DND-41 (cell line): Measurements from ENCODE around the gene MGST2.

Experiments
- ATAC-seq: fragments of 200-7000 bp; cut with Tn5 transposase; 3 replicates; pipeline ENCODE4 v1.9.1; 2021; ENCODE audit warnings: low read depth; ENCODE audit not compliant: insufficient read depth
- DNase-seq: peaks from one replicate; pipeline ENCODE4 v3.0.0-alpha.2; 2020
- H2AFZ ChIP-seq: 2 replicates; pipeline ENCODE4 v1.6.0; 2012; ENCODE audit warnings: low read depth, low read length
- H3K27ac ChIP-seq: 2 replicates; pipeline ENCODE4 v1.5.1; 2012; ENCODE audit warnings: low read length, inconsistent platforms
- H3K27me3 ChIP-seq: fragments of 200-600 bp; sonication (generic); 2 replicates; pipeline ENCODE4 v1.6.0; 2012; ENCODE audit warnings: low read length, mild to moderate bottlenecking, inconsistent platforms; ENCODE audit not compliant: insufficient read depth, poor library complexity
- H3K36me3 ChIP-seq: 2 replicates; pipeline ENCODE4 v1.5.1; 2012; ENCODE audit warnings: low read length, inconsistent platforms; ENCODE audit not compliant: insufficient read depth
- H3K4me1 ChIP-seq: 2 replicates; pipeline ENCODE4 v1.5.1; 2012; ENCODE audit warnings: mild to moderate bottlenecking, low read length; ENCODE audit not compliant: insufficient read depth
- H3K4me2 ChIP-seq: 2 replicates; pipeline ENCODE4 v1.6.0; 2012; ENCODE audit warnings: mild to moderate bottlenecking, moderate library complexity, low read length, inconsistent platforms; ENCODE audit not compliant: insufficient read depth
- H3K4me3 ChIP-seq, 2 experiments: fragments of 200-600 bp in 1 of 2; shearing (Covaris generic) in 1 of 2; 2 replicates each; pipeline ENCODE4 v1.5.1; 2012 to 2016; ENCODE audit warnings: inconsistent platforms in 2 of 2, low read length in 2 of 2, mild to moderate bottlenecking in 2 of 2, low read depth in 1 of 2, moderate library complexity in 1 of 2
- H3K79me2 ChIP-seq: 2 replicates; pipeline ENCODE4 v1.6.0; 2012; ENCODE audit warnings: low read length, inconsistent platforms; ENCODE audit not compliant: insufficient read depth
- H3K9ac ChIP-seq: 2 replicates; pipeline ENCODE4 v1.6.0; 2012; ENCODE audit warnings: low read depth, mild to moderate bottlenecking, inconsistent platforms, low read length, moderate library complexity
- H3K9me3 ChIP-seq: 2 replicates; pipeline ENCODE4 v1.5.1; 2012; ENCODE audit warnings: low read length, moderate library complexity, mild to moderate bottlenecking, inconsistent platforms; ENCODE audit not compliant: insufficient read depth, severe bottlenecking
- H4K20me1 ChIP-seq: 2 replicates; pipeline ENCODE4 v1.6.0; 2012; ENCODE audit warnings: low read length; ENCODE audit not compliant: insufficient read depth
- EZH2 ChIP-seq: IDR thresholded peaks from 3 replicates; pipeline ENCODE4 v1.6.1; 2012; ENCODE audit warnings: borderline replicate concordance, low read depth, mild to moderate bottlenecking, moderate library complexity, low read length, inconsistent platforms; ENCODE audit not compliant: severe bottlenecking
- TF ChIP-seq, protein P1 (sequence below): IDR thresholded peaks from 2 replicates; pipeline ENCODE4 v1.5.1; 2012; ENCODE audit warnings: borderline replicate concordance, low read length, moderate library complexity, mild to moderate bottlenecking; ENCODE audit not compliant: poor library complexity, severe bottlenecking; ENCODE audit errors: extremely low read depth

The MGST2 gene

DNA sequence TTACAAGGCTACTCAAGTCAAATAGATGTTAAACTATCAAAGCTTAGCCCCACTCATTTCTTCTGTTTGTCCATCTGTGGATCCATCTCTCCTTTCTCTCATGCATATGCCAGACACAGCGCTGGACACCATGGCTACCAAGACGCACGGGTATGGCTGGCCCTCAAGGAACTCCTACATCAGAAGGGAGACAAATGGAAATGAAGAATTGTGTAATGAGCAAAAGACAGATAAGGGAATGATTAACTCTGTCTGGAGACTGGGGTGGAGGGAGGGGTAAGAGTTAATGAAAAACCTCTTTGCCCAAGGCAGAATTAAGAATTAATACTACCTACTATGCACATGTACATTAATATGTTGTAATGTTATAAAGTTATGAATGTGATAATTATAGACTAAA is 88.1 kb downstream of the MGST2 start:
- TF ChIP-seq, protein P1, sequence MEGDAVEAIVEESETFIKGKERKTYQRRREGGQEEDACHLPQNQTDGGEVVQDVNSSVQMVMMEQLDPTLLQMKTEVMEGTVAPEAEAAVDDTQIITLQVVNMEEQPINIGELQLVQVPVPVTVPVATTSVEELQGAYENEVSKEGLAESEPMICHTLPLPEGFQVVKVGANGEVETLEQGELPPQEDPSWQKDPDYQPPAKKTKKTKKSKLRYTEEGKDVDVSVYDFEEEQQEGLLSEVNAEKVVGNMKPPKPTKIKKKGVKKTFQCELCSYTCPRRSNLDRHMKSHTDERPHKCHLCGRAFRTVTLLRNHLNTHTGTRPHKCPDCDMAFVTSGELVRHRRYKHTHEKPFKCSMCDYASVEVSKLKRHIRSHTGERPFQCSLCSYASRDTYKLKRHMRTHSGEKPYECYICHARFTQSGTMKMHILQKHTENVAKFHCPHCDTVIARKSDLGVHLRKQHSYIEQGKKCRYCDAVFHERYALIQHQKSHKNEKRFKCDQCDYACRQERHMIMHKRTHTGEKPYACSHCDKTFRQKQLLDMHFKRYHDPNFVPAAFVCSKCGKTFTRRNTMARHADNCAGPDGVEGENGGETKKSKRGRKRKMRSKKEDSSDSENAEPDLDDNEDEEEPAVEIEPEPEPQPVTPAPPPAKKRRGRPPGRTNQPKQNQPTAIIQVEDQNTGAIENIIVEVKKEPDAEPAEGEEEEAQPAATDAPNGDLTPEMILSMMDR = no peak
- TF ChIP-seq EZH2 = no peak

More for the DNA sequence above, 88.1 kb downstream of the MGST2 start:
- Histone ChIP-seq H3K9me3 (no peaks in the 10 kb centered on the region), H2AFZ (no peak overlapping the region), H3K9ac (no peak overlapping the region), H3K36me3 (no peaks in the 10 kb centered on the region), H4K20me1 (no peaks in the 10 kb centered on the region), H3K4me3 (no peak overlapping the region), H3K4me2 (no peak overlapping the region), H3K27ac (no peak overlapping the region), H3K4me1 (peaks cover 4% of the 10 kb centered on the region; the same call in 1 of the 2 replicates), H3K79me2 (no peaks in the 10 kb centered on the region), H3K27me3 (no peaks in the 10 kb centered on the region)
- DNase-seq (no peak), ATAC-seq (no peak)
